RWPE2 (cell line): ENCODE measurements around the gene JCAD.

Source experiments
- ATAC-seq: fragments of 200-7000 bp; cut with Tn5 transposase; 3 replicates; pipeline ENCODE4 v1.9.1; 2021; ENCODE audit warnings: low read depth
- DNase-seq: peaks from one replicate; pipeline ENCODE4 v3.0.0-alpha.2; 2020; ENCODE audit warnings: low spot score
- H3K27ac ChIP-seq: fragments of 450-650 bp; 2 replicates; pipeline ENCODE4 v1.5.1; 2017; ENCODE audit warnings: mild to moderate bottlenecking; ENCODE audit not compliant: poor library complexity, severe bottlenecking
- H3K27me3 ChIP-seq: fragments of 250-450 bp; sonication (Bioruptor Pico); 2 replicates; pipeline ENCODE4 v1.5.1; 2021; ENCODE audit warnings: mild to moderate bottlenecking, moderate library complexity; ENCODE audit not compliant: insufficient read depth, poor library complexity, severe bottlenecking
- H3K36me3 ChIP-seq: fragments of 250-450 bp; sonication (Bioruptor Pico); 2 replicates; pipeline ENCODE4 v1.5.1; 2020; ENCODE audit warnings: low read depth, mild to moderate bottlenecking, moderate library complexity
- H3K4me1 ChIP-seq: fragments of 250-450 bp; sonication (Bioruptor Pico); 2 replicates; pipeline ENCODE4 v1.5.1; 2021; ENCODE audit warnings: mild to moderate bottlenecking, moderate library complexity; ENCODE audit not compliant: insufficient read depth, poor library complexity, severe bottlenecking
- H3K4me3 ChIP-seq: fragments of 250-450 bp; sonication (Bioruptor Pico); 2 replicates; pipeline ENCODE4 v1.5.1; 2021; ENCODE audit warnings: mild to moderate bottlenecking, moderate library complexity; ENCODE audit not compliant: severe bottlenecking
- H3K9me3 ChIP-seq: fragments of 250-450 bp; sonication (Bioruptor Pico); 2 replicates; pipeline ENCODE4 v1.5.1; 2021; ENCODE audit warnings: mild to moderate bottlenecking, moderate library complexity; ENCODE audit not compliant: severe bottlenecking
- CTCF ChIP-seq: fragments of 450-650 bp; IDR thresholded peaks from one replicate; pipeline ENCODE4 v1.5.1; 2017; ENCODE audit warnings: mild to moderate bottlenecking, moderate library complexity; ENCODE audit not compliant: poor library complexity, severe bottlenecking

The JCAD gene

DNA sequence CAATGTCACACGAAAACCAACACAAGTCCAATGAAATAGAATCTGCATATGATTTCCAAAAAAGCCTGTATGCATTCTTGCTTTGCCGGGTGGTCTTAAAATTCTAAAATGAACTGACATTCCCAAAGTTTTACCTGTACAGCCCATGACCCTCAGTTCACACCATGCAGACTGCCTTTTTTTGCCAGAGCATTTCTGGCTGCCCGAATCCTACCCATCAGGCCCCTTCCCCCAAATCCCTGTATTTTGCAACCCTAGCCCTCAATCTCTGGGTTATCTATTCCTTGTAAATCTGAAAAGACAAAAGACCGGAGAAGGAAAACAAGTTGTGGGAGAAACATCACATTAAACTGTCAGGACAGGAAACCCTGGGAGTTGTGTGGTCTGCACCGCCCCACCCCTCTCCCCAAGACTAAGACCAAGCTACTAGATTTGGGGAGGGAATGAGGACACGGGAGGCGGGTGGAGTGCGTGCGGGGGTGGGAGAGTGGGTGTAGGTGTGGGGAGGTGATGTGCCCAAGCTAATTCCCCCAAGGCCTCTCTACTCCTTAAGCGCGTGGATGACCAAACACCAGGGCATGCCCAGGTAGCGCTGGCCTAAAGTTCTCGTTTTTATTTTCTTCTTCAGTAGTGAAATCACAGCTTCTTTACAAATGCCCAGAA is 1.4 kb downstream of the JCAD start:
- Histone ChIP-seq H3K27ac (no peak overlapping the region), H3K27me3 (no peaks in the 10 kb centered on the region), H3K36me3 (no peaks in the 10 kb centered on the region), H3K9me3 (no peaks in the 10 kb centered on the region), H3K4me3 (no peak overlapping the region), H3K4me1 (peaks cover 5% of the 10 kb centered on the region)
- DNase-seq = no peak
- ATAC-seq = no peak
- no peak for TF ChIP-seq CTCF

DNA sequence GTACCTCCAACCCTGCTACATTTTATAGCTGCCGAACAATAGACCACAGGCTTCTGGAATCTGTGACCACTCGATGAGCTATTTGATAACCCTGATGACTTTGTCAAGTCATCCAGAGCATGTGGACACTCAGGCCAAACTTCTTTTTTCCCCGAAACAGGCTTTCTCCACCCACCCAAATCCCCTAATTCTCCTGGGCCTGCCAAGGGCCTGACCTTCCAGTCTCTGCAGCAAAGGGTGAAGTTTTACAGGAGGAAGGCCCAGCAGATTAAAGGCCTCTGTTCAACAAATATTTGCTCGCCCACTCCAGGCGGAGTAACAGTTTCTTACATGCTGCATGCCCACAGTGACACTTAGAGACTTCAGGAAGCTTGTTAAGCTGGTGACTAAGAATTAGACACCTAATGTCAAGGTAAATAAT is 2.0 kb downstream of the JCAD start:
- Histone ChIP-seq H3K27ac (no peak overlapping the region), H3K27me3 (no peaks in the 10 kb centered on the region), H3K36me3 (no peaks in the 10 kb centered on the region), H3K4me1 (peaks cover 5% of the 10 kb centered on the region), H3K4me3 (no peak overlapping the region), H3K9me3 (no peaks in the 10 kb centered on the region)
- DNase-seq (no peak), ATAC-seq (no peak)
- no peak for TF ChIP-seq CTCF

GRCh38 chr10:30056767-30057355 is 2.5 kb downstream of the JCAD start:
- Histone ChIP-seq H3K27ac (no peak overlapping the region), H3K4me3 (no peak overlapping the region)
- no peak for ATAC-seq

GRCh38 chr10:30056281-30056680 is 3.1 kb downstream of the JCAD start:
- ATAC-seq = no peak
- no peaks in the 10 kb centered on the region for H3K27me3 ChIP-seq
- no peaks in the 10 kb centered on the region for H3K9me3 ChIP-seq
- H3K36me3 ChIP-seq = no peaks in the 10 kb centered on the region
- TF ChIP-seq CTCF = no peak
- DNase-seq = no peak
- H3K4me3 ChIP-seq = no peak overlapping the region
- peaks cover 5% of the 10 kb centered on the region for H3K4me1 ChIP-seq
- H3K27ac ChIP-seq = no peak overlapping the region

More at GRCh38 chr10:30056767-30057355, 2.5 kb downstream of the JCAD start:
- DNase-seq = no peak
- Histone ChIP-seq H3K9me3 (no peaks in the 10 kb centered on the region), H3K36me3 (no peaks in the 10 kb centered on the region), H3K27me3 (no peaks in the 10 kb centered on the region), H3K4me1 (peaks cover 5% of the 10 kb centered on the region)
- TF ChIP-seq CTCF = no peak

- no peak for DNase-seq
- Histone ChIP-seq H3K4me3 (no peak overlapping the region), H3K27me3 (no peaks in the 10 kb centered on the region), H3K36me3 (no peaks in the 10 kb centered on the region), H3K27ac (no peak overlapping the region), H3K4me1 (peaks cover 5% of the 10 kb centered on the region), H3K9me3 (no peaks in the 10 kb centered on the region)
- no peak for ATAC-seq
- TF ChIP-seq CTCF = no peak
Measured at GRCh38 chr10:30055226-30055662, 4.1 kb downstream of the JCAD start.
